DND-41 (cell line): Measurements from ENCODE around the gene ETV5.

Experiments used
- EZH2 ChIP-seq: IDR thresholded peaks from 3 replicates; pipeline ENCODE4 v1.6.1; 2012; ENCODE audit warnings: borderline replicate concordance, low read depth, mild to moderate bottlenecking, moderate library complexity, low read length, inconsistent platforms; ENCODE audit not compliant: severe bottlenecking
- TF ChIP-seq, protein P1 (sequence below): IDR thresholded peaks from 2 replicates; pipeline ENCODE4 v1.5.1; 2012; ENCODE audit warnings: borderline replicate concordance, low read length, moderate library complexity, mild to moderate bottlenecking; ENCODE audit not compliant: poor library complexity, severe bottlenecking; ENCODE audit errors: extremely low read depth

GRCh38 chr3:186124592-186124991 is 15.7 kb upstream of the ETV5 start:
- TF ChIP-seq, protein P1, sequence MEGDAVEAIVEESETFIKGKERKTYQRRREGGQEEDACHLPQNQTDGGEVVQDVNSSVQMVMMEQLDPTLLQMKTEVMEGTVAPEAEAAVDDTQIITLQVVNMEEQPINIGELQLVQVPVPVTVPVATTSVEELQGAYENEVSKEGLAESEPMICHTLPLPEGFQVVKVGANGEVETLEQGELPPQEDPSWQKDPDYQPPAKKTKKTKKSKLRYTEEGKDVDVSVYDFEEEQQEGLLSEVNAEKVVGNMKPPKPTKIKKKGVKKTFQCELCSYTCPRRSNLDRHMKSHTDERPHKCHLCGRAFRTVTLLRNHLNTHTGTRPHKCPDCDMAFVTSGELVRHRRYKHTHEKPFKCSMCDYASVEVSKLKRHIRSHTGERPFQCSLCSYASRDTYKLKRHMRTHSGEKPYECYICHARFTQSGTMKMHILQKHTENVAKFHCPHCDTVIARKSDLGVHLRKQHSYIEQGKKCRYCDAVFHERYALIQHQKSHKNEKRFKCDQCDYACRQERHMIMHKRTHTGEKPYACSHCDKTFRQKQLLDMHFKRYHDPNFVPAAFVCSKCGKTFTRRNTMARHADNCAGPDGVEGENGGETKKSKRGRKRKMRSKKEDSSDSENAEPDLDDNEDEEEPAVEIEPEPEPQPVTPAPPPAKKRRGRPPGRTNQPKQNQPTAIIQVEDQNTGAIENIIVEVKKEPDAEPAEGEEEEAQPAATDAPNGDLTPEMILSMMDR: no peak
- no peak for TF ChIP-seq EZH2
